Measurements from ENCODE around the gene PPP6R3.

- TF ChIP-seq, protein P1, sequence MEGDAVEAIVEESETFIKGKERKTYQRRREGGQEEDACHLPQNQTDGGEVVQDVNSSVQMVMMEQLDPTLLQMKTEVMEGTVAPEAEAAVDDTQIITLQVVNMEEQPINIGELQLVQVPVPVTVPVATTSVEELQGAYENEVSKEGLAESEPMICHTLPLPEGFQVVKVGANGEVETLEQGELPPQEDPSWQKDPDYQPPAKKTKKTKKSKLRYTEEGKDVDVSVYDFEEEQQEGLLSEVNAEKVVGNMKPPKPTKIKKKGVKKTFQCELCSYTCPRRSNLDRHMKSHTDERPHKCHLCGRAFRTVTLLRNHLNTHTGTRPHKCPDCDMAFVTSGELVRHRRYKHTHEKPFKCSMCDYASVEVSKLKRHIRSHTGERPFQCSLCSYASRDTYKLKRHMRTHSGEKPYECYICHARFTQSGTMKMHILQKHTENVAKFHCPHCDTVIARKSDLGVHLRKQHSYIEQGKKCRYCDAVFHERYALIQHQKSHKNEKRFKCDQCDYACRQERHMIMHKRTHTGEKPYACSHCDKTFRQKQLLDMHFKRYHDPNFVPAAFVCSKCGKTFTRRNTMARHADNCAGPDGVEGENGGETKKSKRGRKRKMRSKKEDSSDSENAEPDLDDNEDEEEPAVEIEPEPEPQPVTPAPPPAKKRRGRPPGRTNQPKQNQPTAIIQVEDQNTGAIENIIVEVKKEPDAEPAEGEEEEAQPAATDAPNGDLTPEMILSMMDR (IDR thresholded peaks at IDR 0.05), result no peak
- no peak for TF ChIP-seq POLR2A (IDR thresholded peaks at IDR 0.05)
Observed at GRCh38 chr11:68594123-68594522, 133.6 kb downstream of the PPP6R3 start.

All from uterus (tissue), 2 donors.